Right atrium auricular region (tissue), 2 donors: ENCODE data around the gene FRMD4A. TPM values are rescaled to one million over a fixed set of nuclear protein-coding genes. Genes with fewer than 3 reads are reported as not detected.

Source experiments
- DNase-seq: peaks from one replicate; pipeline ENCODE4 v3.0.0-alpha.2; 2019; ENCODE audit warnings: low spot score
- H3K27ac ChIP-seq, 2 donors: fragments of 200-600 bp; sonication (generic); 1 replicate in 1 of 2; 2 replicates in 1 of 2; pipeline ENCODE4 v1.5.1; 2016 to 2019
- H3K27me3 ChIP-seq, 2 donors: fragments of 200-600 bp; sonication (generic); one replicate each; pipeline versions ENCODE4 v1.5.1 to v1.6.0; 2017 to 2019
- H3K36me3 ChIP-seq: fragments of 200-600 bp; sonication (generic); one replicate; pipeline ENCODE4 v1.5.1; 2016
- H3K4me1 ChIP-seq, 2 donors: fragments of 200-600 bp; sonication (generic); one replicate each; pipeline versions ENCODE4 v1.5.1 to v1.6.0; 2017 to 2019
- H3K4me3 ChIP-seq, 2 donors: fragments of 200-600 bp; sonication (generic); 1 replicate in 1 of 2; 2 replicates in 1 of 2; pipeline ENCODE4 v1.5.1; 2017 to 2019; ENCODE audit warnings: mild to moderate bottlenecking in 1 of 2, moderate library complexity in 1 of 2
- H3K9me3 ChIP-seq, 2 donors: fragments of 200-600 bp; sonication (generic); one replicate each; pipeline ENCODE4 v1.5.1; 2019
- total RNA-seq, 2 donors: library from RNA; depleted of rRNA; stranded (reverse); fragments of >200 nt; gene quantifications; one replicate each; pipeline ENCODE4 v1.1.0, GENCODE V29; 2016
- TF ChIP-seq, protein P1 (sequence below), 2 donors: fragments of 200-600 bp; sonication (generic); IDR thresholded peaks; one replicate each; pipeline ENCODE4 v1.5.1; 2019; ENCODE audit warnings: antibody characterized with exemption in 2 of 2

The FRMD4A gene
- total RNA-seq, 2 donors from 2014 or later, result 15.9 to 22.9 TPM

DNA sequence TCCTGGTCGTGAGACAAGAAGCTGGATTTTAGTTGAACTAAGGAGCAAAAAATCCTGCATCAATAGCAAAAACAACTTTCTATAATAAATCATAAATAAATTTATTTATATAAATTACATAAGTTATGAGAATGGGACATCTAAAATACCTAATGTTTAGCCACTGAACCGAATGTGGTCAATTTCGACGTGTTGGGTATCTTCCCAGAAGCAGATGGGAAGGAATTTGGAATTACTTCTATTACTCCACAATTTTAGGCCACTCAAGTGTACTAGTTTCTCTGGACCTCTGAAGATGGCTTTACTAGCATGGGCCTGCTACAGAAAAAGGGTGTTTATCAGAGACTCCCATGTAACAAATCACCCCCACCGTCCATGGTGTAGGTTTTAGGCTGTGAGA is 572.0 kb downstream of the FRMD4A start:
- DNase-seq, result no peak
- TF ChIP-seq, protein P1, sequence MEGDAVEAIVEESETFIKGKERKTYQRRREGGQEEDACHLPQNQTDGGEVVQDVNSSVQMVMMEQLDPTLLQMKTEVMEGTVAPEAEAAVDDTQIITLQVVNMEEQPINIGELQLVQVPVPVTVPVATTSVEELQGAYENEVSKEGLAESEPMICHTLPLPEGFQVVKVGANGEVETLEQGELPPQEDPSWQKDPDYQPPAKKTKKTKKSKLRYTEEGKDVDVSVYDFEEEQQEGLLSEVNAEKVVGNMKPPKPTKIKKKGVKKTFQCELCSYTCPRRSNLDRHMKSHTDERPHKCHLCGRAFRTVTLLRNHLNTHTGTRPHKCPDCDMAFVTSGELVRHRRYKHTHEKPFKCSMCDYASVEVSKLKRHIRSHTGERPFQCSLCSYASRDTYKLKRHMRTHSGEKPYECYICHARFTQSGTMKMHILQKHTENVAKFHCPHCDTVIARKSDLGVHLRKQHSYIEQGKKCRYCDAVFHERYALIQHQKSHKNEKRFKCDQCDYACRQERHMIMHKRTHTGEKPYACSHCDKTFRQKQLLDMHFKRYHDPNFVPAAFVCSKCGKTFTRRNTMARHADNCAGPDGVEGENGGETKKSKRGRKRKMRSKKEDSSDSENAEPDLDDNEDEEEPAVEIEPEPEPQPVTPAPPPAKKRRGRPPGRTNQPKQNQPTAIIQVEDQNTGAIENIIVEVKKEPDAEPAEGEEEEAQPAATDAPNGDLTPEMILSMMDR (IDR thresholded peaks at IDR 0.05), result no peak
- no peak overlapping the region for H3K27ac ChIP-seq
- no peak overlapping the region for H3K4me3 ChIP-seq
- peaks cover 0 to 10% of the 10 kb centered on the region in 2 donors for H3K4me1 ChIP-seq
- H3K9me3 ChIP-seq, result no peaks in the 10 kb centered on the region
- no peaks in the 10 kb centered on the region for H3K36me3 ChIP-seq
- H3K27me3 ChIP-seq, result no peaks in the 10 kb centered on the region

DNA sequence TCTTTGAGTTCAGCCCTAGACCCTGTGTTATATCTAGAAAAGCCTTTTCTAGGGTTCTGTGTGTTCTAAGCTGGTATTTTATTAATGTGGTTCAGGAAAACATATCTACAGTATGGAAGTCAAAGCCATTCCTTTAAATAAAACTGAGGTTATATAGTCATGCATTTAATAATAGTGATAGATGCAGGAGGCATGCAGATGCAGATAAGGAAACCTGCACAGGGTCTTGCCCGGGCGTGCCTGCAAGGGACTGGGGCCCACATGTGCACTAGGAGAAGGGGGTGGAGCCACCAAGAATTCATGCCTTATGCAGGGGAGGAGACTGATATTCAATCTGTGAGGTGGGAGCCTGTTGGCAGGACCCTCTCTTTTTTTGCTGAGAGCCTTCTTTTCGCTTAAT is 572.4 kb downstream of the FRMD4A start:
- Histone ChIP-seq H3K27me3 (no peaks in the 10 kb centered on the region), H3K4me1 (peaks cover 0 to 10% of the 10 kb centered on the region in 2 donors), H3K9me3 (no peaks in the 10 kb centered on the region), H3K36me3 (no peaks in the 10 kb centered on the region), H3K4me3 (no peak overlapping the region), H3K27ac (no peak overlapping the region)
- TF ChIP-seq, protein P1 (IDR thresholded peaks at IDR 0.05), result no peak
- DNase-seq, result no peak

DNA sequence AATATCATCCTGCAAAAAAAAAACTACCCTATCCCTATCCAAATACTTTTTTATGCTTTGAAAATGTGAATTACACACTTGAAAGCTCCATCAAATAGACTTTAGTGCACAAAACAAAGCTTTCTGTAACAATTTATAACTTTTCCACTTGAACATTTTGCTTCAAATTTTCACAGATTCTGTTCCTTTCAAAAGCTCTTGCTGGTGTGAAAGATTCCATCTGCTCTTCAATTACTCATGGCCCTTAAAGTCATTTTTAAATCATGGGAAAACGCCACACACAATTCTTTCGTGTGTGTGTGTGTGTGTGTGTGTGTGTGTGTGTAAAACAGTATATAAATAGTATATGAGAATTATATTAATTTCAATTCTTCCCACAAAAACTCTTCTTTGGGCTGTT is 576.4 kb downstream of the FRMD4A start:
- Histone ChIP-seq H3K4me3 (no peak overlapping the region), H3K27ac (no peak overlapping the region), H3K27me3 (no peaks in the 10 kb centered on the region), H3K9me3 (no peaks in the 10 kb centered on the region), H3K4me1 (peaks cover 0 to 10% of the 10 kb centered on the region in 2 donors), H3K36me3 (no peaks in the 10 kb centered on the region)
- TF ChIP-seq, protein P1 (IDR thresholded peaks at IDR 0.05), result no peak
- DNase-seq, result no peak

DNA sequence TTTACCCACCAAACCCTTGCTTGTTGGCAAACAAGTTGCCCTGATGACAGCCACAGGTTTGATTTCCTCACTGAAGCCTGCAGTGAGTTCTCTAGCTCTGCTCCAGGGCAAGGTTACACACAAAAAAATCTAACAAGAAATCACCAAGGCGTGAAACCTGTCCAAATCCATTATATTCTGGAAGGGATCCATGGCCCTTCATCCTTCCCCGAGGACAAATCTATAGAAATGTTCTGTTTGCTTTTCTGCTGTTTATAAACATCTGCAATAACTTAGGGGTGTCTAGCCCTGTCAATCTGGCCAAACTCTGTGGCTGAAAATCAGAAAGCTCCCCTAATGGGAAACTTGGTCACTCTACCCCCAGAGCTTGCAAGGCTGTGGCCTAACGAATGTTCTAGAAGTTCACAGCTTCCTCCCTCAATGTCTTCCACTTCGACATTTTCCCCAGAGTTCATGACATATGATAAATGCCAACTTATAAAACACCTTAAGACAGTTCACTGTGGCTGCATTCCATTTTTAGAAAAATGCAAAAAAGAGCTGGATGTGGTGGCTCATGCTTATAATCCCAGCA is 579.4 kb downstream of the FRMD4A start:
- H3K9me3 ChIP-seq, result no peaks in the 10 kb centered on the region
- DNase-seq, result no peak
- H3K27me3 ChIP-seq, result no peaks in the 10 kb centered on the region
- TF ChIP-seq, protein P1 (IDR thresholded peaks at IDR 0.05), result no peak
- H3K27ac ChIP-seq, result no peak overlapping the region
- no peak overlapping the region for H3K4me3 ChIP-seq
- no peaks in the 10 kb centered on the region for H3K4me1 ChIP-seq
- H3K36me3 ChIP-seq, result no peaks in the 10 kb centered on the region

DNA sequence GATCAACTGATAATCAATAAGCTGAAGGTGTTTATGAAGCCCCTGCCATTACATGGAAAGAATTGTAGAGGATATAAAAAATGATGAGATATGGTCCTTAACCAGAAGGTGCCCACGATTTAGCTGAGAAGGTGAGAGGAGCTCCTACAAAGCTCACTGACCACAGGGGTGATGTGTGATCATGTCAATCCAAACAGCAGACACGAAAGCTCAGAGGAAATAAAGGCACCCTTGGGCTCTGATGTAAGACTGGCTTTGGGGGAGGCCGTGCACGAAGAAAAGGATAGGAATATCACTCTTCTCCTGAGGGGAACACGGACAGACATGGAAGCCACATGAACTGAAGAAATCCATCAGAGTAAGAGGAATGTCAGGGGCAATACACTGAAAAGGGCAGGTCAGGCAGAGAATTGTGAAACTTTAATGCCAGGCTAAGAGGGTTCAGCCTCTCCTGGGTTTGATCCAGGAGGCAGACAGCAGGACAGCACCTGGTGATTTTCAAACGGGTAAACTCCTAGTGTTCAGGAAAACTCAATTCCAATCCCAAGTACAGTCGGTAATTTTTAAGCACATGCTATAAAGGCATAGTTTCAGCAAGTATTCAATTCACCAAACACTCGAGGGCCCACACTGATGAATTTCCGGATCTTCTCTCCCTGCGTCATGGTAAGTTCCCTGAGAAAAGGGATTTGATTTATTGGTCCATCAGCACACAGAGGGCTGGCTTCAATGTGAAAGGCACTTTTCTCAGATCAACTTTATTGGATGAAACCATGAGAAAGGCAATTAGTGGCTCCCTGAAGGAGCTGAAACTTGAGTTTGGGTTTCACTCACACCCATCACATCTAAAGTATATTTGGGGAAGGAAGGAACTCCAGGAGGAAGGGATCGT is 580.2 kb downstream of the FRMD4A start:
- no peak for DNase-seq
- no peak overlapping the region for H3K4me3 ChIP-seq
- no peaks in the 10 kb centered on the region for H3K9me3 ChIP-seq
- no peaks in the 10 kb centered on the region for H3K4me1 ChIP-seq
- TF ChIP-seq, protein P1 (IDR thresholded peaks at IDR 0.05), result no peak
- H3K36me3 ChIP-seq, result no peaks in the 10 kb centered on the region
- H3K27ac ChIP-seq, result no peak overlapping the region
- H3K27me3 ChIP-seq, result no peaks in the 10 kb centered on the region
